Effector memory CD4-positive, alpha-beta T cell (primary cell): ENCODE measurements around the gene CYP26B1.

Experiments used
- DNase-seq, 3 donors: peaks; one replicate each; pipeline ENCODE4 v3.0.0-alpha.2; 2020
- H3K27ac ChIP-seq: 2 replicates; pipeline ENCODE4 v1.7.0; 2013; ENCODE audit warnings: mild to moderate bottlenecking, low read length, moderate library complexity; ENCODE audit not compliant: insufficient read depth, poor library complexity, severe bottlenecking
- H3K27me3 ChIP-seq: replicated peaks from 2 replicates; pipeline ENCODE4 v1.7.0; 2013; ENCODE audit warnings: mild to moderate bottlenecking, low read length; ENCODE audit not compliant: insufficient read depth, control insufficient read depth, poor library complexity, severe bottlenecking
- H3K36me3 ChIP-seq: 2 replicates; pipeline ENCODE4 v1.7.0; 2013; ENCODE audit warnings: mild to moderate bottlenecking, low read length, moderate library complexity; ENCODE audit not compliant: control insufficient read depth, insufficient read depth
- H3K4me1 ChIP-seq: 2 replicates; pipeline ENCODE4 v1.7.0; 2013; ENCODE audit warnings: low read length, mild to moderate bottlenecking; ENCODE audit not compliant: control insufficient read depth, insufficient read depth, poor library complexity, severe bottlenecking
- H3K4me3 ChIP-seq: 2 replicates; pipeline ENCODE4 v1.7.0; 2013; ENCODE audit warnings: low read length, low read depth, mild to moderate bottlenecking; ENCODE audit not compliant: insufficient read depth, poor library complexity, severe bottlenecking
- H3K9me3 ChIP-seq: 2 replicates; pipeline ENCODE4 v1.7.0; 2013; ENCODE audit warnings: mild to moderate bottlenecking, low read length, moderate library complexity; ENCODE audit not compliant: control insufficient read depth

CYP26B1 gene

DNA sequence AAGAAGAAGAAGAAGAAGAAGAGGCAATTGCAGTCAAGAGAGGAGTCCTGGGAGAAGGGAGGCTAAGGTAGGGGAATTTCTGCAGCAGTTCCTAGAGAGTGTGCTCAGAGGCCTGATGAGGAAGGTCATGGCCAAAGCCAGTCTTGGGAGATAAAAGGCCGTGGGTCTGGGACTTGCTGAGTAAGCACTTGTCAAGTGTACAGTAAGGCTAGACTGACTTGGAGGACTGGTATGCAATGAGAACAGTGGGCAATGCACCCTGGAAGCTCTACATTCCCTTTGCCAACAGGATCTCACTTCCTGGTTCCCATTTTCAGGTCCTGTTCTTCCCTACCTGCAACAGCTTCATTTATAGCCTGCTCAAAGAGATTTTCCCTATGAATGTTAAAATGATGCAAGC is 28.6 kb upstream of the CYP26B1 start:
- no peaks in the 10 kb centered on the region for H3K27me3 ChIP-seq
- DNase-seq, result no peak
- H3K27ac ChIP-seq, result no peak overlapping the region
- H3K4me3 ChIP-seq, result no peak overlapping the region
- H3K4me1 ChIP-seq, result no peaks in the 10 kb centered on the region
- H3K36me3 ChIP-seq, result no peaks in the 10 kb centered on the region
- no peaks in the 10 kb centered on the region for H3K9me3 ChIP-seq

DNA sequence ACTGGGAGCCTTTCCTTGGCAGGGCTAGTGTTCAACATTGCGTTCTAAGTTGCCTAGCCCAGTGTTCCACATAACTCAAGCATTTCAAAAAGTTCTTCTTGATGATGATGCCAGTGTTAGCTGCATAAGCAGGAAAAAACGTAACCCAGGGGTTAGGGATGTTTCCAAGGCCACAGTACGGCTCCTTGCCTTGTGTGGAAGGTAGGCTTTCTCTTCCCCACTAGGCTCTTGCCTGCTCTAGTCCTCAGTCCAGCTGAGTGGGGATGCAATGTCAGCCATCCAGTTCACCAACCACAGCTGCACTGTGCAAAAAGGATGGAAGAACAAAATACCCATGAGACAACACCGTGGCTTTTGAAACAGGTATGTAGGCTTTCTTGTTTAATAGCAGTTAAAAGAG is 28.0 kb upstream of the CYP26B1 start:
- no peak overlapping the region for H3K27ac ChIP-seq
- DNase-seq, result no peak
- H3K4me1 ChIP-seq, result no peaks in the 10 kb centered on the region
- H3K9me3 ChIP-seq, result no peaks in the 10 kb centered on the region
- no peaks in the 10 kb centered on the region for H3K36me3 ChIP-seq
- H3K27me3 ChIP-seq, result no peaks in the 10 kb centered on the region
- H3K4me3 ChIP-seq, result no peak overlapping the region

DNA sequence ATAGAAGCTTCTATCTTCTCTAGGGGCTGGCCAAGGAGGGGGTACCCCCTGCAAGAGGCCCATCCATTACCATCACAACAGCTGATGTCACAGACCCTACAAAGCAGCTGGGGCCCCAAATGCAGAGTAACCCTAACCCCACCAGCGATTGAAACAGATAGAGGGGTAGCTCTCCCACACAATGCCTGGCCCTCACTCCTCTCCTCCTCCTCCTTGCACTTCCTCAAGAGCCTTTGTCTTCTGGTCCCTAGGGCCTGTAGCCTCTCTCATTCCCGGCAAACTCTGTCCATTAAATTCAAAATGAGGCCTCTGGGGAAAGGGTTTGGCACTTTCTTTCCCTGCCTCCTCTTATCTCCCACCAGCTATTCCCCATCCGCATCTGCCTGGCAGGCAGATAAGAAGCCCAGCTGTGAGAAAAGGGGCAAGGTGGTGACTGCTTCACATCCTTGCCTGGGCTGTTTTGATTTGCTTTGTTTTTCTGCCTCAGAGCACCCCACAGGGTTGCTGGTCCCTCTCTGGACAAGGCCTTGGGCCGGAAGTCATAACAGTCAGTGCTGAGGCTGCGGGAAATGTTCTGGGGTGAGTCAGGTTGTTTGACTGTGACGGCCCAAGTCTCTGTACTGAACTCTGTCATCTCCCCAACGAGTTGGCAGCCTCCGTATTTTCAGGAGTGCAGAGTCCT is 26.1 kb upstream of the CYP26B1 start:
- H3K9me3 ChIP-seq, result no peaks in the 10 kb centered on the region
- no peaks in the 10 kb centered on the region for H3K36me3 ChIP-seq
- no peak for DNase-seq
- no peak overlapping the region for H3K27ac ChIP-seq
- H3K4me3 ChIP-seq, result no peak overlapping the region
- no peaks in the 10 kb centered on the region for H3K27me3 ChIP-seq
- no peaks in the 10 kb centered on the region for H3K4me1 ChIP-seq

DNA sequence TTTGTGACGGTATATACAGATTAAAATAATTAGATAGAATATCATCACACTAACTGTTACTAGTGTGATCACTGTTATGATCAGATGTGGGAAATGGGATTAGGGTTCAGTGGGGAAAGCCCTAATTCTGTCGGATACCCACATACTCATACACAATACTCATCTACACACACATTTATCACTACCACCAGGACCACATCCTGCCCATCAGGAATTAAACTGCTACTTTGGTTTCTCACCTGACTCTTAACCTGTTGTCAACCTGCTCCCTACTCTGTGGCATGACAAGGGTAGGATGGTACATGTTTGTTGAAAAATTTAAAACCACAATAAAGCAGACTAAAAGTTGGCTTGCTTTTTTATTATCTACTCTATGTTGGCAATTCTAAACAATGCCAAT is 24.8 kb upstream of the CYP26B1 start:
- Histone ChIP-seq H3K4me3 (no peak overlapping the region), H3K27ac (no peak overlapping the region), H3K27me3 (no peaks in the 10 kb centered on the region), H3K9me3 (no peaks in the 10 kb centered on the region), H3K4me1 (no peaks in the 10 kb centered on the region), H3K36me3 (no peaks in the 10 kb centered on the region)
- DNase-seq, result no peak

DNA sequence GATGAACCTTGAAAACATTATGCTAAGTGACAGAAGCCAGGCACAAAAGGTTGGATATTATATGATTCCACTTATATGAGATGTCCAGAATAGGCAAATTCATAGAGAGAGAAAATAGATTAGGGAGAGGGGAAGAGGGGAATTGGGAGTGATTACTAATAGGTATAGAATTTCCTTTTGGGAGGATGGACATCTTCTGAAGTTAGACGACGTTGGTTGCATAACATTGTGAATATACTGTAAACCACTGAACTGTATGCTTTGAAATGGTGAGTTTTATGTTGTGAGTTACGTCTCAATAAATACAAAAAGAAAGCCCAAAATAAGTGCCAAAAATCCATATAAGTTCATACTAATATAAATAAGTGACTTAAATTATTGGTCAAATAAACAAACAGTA is 18.6 kb upstream of the CYP26B1 start:
- Histone ChIP-seq H3K4me1 (no peaks in the 10 kb centered on the region), H3K27me3 (no peaks in the 10 kb centered on the region)
- no peak for DNase-seq

DNA sequence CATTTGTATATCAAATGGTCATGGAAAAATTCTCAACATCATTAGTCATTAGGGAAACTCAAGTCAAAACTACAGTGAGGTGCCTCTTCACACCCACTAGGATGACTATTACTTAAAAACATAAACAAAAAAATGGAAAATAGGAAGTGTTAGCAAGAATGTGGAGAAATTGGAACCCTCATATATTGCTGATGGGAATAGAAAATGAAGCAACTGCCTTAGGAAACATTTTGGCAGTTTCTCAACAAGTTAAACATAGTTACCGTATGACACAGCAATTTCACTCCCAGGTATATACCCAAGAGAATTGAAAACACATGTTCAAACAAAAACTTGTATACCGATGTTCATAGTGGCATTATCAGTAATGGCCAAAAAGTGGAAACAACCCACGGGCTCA is 18.1 kb upstream of the CYP26B1 start:
- no peaks in the 10 kb centered on the region for H3K9me3 ChIP-seq
- no peak for DNase-seq
- no peak overlapping the region for H3K27ac ChIP-seq
- H3K4me1 ChIP-seq, result no peaks in the 10 kb centered on the region
- no peaks in the 10 kb centered on the region for H3K27me3 ChIP-seq
- no peaks in the 10 kb centered on the region for H3K36me3 ChIP-seq
- H3K4me3 ChIP-seq, result no peak overlapping the region

More for the DNA sequence above, 18.6 kb upstream of the CYP26B1 start:
- no peaks in the 10 kb centered on the region for H3K9me3 ChIP-seq
- no peaks in the 10 kb centered on the region for H3K36me3 ChIP-seq
- no peak overlapping the region for H3K27ac ChIP-seq
- H3K4me3 ChIP-seq, result no peak overlapping the region

DNA sequence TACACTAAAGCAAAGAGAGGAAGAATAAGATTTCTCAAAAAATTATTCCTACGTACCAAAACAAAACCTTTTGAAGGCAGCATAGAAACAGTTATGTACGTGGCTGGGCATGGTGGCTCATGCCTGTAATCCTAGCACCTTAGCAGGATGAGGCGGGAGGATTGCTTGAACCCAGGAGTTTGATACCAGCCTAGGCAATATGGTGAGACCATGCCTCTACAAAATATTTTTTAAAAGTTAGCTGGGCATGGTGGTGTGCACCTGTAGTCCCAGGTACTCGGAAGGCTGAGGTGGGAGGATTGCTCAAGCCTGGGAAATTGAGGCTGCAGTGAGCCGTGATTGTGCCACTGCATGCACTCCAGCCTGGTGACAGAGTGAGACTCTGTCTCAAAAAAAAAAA is 14.9 kb upstream of the CYP26B1 start:
- H3K4me3 ChIP-seq, result no peak overlapping the region
- no peaks in the 10 kb centered on the region for H3K4me1 ChIP-seq
- no peaks in the 10 kb centered on the region for H3K36me3 ChIP-seq
- H3K27me3 ChIP-seq, result no peaks in the 10 kb centered on the region
- H3K27ac ChIP-seq, result no peak overlapping the region
- no peak for DNase-seq
- H3K9me3 ChIP-seq, result no peaks in the 10 kb centered on the region

DNA sequence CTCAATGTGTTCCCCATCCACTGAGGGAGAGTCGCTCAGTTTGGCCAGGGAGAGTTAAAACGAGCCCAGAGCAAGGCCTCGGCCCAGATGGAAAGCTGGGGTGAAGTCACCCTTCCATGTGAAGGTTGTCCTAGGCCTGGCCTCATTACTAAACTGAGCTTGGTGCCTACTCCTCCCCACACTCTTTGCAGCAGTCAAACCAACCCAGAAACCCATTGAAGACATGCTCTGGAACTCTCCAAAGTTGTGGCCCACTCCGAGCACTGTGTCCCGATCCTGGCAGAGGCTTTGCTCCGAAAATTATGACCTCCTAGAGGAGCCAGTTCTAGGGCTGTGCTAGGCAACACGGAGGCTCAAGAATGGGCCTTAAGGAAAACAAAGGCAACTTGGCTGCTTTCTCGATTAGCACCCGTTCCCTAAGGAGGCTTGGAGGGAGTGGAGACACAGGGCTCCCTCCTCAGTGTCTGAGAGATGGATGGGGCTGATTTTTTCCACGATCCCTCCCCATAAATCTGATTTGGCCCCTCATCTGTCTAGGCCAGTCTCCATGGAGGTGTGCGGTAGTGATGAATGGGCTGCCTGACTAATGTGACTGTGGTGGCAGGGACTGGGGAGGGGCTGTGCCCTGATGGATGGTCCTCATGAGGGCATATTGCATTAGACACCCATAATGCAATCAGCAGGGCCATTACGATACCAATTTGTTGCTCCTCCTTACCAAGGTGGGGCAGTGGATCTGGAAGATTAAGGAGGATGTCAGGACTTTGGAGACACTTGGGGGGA is 11.7 kb upstream of the CYP26B1 start:
- H3K4me3 ChIP-seq, result no peak overlapping the region
- no peaks in the 10 kb centered on the region for H3K36me3 ChIP-seq
- no peaks in the 10 kb centered on the region for H3K27me3 ChIP-seq
- no peaks in the 10 kb centered on the region for H3K9me3 ChIP-seq
- H3K27ac ChIP-seq, result no peak overlapping the region
- H3K4me1 ChIP-seq, result no peaks in the 10 kb centered on the region
- DNase-seq, result no peak

DNA sequence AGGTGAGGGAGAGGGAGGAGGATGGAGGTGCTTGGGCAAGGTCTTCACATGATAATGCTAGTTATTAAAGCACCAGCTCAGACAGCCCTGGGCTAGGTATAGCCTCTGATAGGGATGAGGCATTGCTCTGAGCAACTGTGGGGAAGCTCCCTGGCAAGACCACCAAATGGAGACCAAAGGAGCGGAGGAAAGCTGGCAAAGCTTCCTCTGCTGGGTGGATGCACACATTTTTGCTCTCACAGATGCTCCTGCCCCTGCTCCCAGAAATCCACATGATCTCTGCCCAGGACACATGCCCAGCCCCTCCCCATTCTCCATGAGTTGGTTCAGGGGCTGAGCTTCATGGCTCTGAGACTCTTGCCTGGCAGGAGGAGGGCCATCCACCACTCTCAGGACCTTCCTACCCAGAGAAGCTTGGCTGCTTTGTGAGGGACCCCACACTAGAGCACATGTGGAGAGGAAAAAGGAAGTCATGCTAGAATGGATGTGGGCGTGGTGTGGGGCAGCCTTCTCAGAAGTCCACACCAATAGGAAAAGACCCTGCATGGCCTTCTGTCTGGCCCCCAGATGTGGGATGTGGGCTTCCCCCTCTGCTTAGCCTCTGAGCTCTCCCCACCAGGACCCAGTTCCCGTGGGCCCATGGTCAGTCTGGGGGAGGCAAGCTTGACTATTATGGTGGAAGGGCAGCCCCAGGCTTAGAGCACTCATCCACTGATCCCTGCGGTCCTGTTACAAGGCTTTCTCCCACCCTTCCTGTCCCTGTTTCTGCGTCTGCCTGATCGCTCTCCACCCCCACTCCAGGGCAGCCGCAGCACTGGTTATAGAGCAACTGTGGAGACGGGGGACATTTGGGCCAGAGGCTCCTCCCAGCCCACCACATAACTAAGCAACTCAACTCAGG is 10.5 kb upstream of the CYP26B1 start:
- H3K36me3 ChIP-seq, result no peaks in the 10 kb centered on the region
- no peak overlapping the region for H3K27ac ChIP-seq
- no peaks in the 10 kb centered on the region for H3K4me1 ChIP-seq
- no peaks in the 10 kb centered on the region for H3K9me3 ChIP-seq
- no peak overlapping the region for H3K4me3 ChIP-seq
- DNase-seq, result no peak
- H3K27me3 ChIP-seq, result no peaks in the 10 kb centered on the region

DNA sequence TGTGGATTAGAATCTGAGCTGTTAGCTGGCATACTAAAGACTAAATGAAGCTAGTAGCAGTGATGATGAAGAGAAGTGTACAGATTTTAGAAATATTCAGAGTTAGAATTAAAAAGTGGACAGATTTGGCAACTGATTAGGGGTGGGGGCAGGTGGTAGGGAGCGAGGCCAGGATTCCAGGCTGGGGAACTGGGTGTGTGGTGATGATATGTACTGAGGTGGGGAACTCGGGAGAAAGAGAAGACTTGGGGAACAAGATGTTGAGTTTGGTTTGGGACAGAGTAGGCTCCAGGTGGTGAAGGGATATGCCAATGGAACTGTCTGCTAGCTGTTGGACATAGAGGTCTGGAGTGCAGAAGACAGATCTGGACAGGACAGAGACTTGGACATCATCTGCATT is 9.2 kb upstream of the CYP26B1 start:
- Histone ChIP-seq H3K27ac (no peak overlapping the region), H3K9me3 (no peaks in the 10 kb centered on the region), H3K36me3 (no peaks in the 10 kb centered on the region), H3K27me3 (no peaks in the 10 kb centered on the region), H3K4me3 (no peak overlapping the region), H3K4me1 (no peaks in the 10 kb centered on the region)
- DNase-seq, result no peak
